GM19455 (cell line): ENCODE measurements around the gene CHST11.

Source experiments
- ATAC-seq: cut with Tn5 transposase; IDR thresholded peaks from one replicate; pipeline ENCODE4 v1.9.1; 2021; ENCODE audit not compliant: unreplicated experiment

The CHST11 gene

DNA sequence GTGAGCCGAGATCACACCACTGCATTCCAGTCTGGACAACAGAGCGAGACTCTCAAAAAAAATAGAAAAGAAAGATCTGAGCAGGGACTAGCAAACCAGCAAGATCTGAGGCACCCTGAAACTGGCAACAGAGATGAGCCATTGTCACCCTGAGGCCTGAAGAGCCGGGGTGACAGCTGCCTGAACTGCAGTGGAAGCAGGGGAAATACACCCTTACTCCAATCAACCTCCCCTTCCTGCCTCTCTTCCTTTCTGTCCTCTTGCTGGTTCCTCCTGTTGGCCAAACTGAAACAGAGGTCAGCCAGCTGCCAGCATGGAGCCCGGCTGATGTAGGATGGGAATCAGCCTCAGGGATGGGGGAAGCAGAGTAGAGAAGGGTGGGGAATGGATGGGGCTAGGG lies 192.0 kb downstream of the CHST11 start:
- no peak for ATAC-seq

DNA sequence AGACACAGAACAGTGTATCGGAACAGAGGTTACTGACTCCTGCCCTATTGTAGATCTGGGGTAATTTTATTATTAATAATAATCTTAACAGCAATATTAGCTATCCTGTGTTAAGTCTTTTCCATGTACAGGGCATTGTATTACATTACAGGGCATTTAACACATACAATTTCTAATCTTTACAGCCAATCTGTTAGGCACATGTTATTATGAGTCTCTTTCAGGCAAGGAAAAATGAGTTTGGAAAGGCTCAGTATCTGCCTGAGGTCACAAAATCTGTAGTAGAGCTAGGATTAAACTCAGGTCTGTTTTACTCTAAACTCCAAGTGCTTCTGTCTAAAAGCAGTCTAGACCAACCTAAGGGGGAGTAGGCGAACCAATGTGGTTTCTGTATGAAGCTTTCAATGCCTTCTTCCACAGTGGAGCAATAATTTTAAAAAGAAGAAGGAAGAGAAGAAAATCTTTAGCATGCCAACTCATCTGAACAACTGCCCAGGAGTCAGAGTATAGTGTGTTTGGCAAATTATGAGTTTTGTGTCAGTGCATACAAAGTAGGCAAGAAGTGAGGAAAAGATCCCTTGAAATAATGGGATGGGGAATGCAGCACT lies 192.6 kb downstream of the CHST11 start:
- ATAC-seq, result no peak

DNA sequence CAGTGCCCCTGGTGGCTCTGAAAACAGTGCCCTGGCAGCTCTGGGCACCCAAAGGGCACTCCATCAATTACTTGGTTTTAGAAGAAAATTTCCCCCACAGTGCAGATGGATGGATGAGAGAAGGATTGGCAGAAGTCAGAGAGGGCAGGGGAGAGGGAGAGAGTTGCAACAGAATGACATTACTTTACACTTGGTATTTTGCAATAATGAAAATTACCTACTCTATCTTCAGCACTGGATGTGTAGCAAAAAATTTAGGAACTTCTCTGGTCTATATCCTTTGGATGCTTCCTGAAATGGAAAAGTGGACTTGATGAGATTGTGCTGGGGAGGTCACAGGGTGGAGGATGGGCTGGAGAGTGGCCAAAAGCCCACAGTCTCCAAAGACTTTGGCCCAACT lies 193.2 kb downstream of the CHST11 start:
- ATAC-seq, result no peak

DNA sequence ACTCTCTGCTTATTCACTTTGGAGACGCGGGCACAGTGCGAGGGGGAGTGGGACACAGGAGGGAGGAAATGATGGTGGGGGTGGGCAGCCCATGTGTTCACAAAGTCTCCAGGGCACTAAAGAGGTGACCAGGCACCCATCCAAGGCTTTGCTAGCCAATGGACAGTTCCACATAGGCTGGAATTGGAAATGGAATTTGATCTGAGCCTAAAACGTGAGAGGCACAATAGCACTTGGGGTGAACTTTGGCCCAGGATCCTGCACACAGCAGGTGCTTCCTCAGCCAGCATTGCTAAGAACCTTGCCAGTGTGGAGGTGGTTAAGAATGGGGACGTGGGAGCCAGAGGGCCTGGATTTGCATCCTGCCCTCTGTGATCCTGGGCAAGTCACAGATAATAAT lies 193.8 kb downstream of the CHST11 start:
- no peak for ATAC-seq

DNA sequence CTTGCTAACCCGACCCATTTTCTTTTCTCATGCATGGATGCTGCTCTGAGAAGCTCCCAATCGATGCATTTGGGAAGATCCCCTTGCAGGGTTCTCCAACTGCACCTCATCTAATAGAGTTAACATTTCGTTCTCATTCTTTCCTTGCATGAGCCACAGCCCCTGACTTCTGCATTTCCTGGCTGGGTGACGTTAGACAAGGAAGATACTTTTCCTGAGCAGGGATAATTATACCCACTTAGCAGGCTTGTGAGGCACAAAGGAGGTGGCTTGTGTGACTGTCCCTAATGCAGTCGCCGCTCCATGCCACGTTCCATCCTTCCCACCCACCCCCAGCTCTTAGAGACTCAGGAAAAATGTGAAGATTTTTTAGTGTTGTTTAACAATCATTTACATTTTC lies 195.1 kb downstream of the CHST11 start:
- no peak for ATAC-seq

DNA sequence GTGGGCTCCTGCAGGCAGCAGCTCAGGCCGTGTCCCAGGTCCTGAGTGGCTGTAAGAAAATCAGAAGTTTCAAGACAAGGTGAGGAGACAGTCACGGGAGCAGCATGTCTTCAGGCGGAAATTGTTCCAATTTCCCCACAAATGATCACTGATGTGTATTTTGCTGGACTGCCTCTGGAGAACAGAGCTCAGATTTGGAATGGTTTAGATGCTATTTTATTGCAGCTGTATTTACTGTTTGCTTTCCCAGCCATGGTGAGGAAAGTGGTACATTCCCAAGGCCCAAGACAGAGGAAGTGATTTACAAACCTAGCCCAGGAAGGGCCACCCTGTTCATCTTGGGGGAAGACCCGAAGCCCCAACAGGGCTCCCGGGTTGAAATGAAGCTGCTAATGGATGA lies 195.6 kb downstream of the CHST11 start:
- ATAC-seq, result no peak

DNA sequence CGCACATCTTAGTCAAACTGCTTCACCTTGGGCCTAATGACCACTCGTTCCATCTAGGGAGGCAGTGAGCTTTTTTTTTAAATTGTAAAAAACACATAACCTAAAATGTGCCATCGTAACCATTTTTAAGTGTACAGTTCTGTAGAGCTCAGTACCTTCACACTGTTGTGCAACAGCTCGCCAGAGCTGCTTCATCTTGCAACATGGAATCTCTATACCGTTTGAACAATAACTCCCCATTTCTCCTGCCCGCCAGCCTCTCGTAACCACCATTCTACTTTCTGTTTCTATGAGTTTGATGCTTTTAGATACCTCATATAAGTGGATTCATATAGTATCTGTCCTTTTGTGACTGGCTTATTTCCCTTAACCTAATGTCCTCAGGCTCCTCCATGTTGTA lies 196.2 kb downstream of the CHST11 start:
- ATAC-seq, result no peak

DNA sequence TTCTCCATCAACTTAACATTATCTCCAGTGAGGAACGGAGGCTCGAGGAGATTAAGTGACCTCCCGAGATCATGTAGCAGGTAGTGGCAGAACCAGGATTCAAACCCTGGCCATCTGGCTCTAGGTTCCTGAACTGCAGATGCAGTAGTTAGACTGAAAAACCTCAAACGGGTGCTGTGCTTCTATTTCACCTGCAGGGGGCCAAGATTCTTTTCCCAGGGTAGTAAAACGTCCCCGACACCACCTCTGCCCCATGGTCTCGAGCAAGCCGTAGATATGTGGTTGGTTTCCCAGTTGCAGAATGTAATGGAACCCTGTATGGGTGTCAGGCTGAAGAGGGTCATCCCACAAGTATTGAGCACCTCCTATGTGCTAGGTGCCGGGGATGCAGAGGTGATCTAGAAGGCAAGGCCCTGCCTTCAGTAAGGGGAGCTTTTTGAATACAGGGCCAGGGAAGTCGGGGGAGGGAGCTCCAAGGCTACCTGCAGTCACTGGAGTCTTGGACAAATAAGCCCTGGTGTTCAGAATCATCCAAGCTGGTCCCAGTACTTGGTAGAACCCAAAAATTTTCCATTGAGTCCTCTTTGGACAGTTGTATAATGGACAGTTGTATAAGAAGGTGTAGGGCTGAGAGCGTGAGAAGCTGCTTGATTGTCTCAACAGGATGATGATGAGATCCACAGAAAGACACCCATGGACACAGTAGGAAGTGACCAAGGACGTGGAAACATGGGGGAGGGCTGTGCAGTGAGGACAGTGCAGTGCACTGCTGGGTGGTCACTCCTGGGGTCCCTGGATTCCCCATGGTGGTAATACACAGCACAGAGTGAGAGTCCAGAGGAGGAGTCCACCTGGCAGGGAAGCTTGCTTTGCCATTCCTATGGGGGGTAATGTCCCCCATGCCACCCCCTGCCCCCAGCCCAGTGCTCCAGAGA lies 197.2 kb downstream of the CHST11 start:
- ATAC-seq, result no peak

DNA sequence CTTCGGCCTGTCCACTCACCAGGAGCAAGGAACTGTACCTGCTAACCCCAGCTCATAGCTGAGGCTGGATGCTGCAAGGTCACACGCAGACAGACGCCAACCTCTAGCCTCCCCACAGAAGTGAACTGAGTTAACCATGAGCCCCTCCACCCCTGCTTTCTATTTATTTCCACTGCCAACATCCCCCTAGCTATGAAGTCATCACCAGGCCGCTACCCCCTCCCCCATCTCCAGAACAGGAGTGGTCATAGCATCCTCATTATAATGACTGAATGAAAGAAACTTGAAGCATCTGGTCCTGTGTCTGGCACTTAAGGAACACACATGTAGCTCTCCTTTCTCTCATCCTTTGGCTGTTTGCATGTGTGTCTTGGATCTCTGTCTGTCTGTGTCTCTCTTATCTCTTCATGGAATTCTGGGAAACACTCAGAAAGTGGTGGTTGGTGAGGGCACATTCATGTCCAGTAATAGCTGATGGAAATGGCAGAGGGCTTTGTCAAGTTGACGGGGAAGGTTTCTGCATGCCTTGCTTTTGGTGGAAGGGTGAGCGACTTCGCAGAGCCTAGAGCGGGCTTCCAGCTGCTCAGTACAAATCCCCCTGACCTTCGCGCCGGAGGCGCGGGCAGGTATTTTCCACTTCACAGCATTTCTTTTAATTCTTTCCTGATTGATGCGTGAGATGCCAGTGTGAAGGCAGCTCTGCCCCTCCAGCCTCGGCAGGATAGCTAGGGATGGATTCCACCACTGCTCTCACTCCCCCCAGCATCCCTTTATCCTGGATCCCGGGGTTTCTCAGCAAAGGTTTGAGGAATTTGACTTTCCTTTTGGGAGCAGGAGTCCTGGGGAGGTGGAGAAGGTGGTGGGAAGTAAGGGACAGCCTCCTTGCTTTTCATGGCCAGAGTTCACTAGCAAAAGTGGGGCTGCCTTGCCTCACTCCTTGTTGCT lies 198.2 kb downstream of the CHST11 start:
- ATAC-seq, result no peak

DNA sequence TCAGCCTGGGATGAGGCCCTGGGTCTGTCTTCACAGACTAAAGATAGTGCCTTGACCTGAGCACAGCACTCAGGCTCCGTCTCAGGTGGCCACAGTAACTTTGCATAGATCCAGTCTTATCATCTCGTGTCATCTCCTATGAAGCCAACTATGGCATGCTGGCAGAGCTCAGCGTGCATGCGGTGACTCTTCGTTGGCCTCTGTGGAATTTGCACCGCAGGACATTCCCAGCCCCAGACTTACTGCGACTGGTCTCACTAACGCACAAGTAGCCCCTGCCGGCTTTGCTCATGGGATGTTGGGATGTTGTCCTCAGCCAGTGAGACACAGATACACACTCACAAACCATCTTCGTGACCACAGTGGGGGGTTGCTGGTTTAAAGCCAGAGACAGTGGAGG lies 199.6 kb downstream of the CHST11 start:
- no peak for ATAC-seq

DNA sequence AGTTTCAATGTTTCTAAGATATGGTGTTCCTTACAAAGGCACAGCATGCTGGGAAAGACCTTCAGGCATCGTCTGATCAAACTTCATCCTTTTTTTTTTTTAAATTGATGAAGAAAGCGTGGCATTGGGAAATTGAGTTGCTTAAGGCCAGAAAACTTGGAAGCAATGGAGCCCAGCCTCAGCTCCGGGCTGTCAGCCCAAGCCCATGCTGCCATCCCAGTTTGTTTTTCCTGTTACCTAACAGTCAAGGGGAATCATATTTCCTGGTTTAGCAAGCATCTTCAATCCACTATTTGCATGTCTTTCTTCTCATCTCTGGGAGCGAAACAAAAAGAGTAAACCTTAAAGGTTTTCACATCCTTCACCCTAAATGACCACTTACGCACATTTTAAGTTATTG lies 200.2 kb downstream of the CHST11 start:
- ATAC-seq, result no peak

DNA sequence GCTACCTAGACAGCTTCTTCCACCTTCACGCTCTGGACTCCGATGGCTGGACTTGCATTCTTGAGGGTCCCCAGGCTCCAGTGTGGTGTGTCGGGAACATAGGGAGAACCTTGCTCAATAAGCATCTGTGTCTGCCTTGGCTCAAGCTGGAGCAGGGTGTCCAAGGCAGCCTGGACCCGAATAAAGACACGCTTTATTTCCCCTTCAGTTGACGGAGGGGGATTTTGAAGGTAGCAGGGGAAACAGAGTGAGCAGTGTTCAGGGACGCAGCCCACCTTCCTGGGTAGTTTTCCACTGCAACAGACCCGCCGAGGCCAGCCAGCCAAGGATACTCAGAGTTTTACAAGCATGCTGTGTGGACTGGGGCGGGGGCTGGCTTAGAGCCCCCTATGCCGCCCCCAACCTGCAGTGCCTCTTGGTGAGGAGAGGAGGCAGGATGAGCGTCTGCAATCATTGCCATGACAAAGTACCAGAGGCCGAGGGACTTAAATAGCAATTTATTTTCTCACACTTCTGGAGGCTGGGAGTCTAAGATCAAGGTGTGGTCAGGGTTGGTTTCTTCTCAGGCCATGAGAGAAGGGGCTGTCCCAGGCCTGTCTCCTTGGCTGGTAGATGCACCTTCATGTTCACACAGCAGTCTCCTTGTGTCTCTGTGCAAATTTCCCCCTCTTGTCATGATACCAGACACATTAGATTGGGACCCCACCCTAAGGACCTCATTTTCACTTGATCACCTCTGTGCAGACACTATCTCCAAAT lies 201.2 kb downstream of the CHST11 start:
- no peak for ATAC-seq

DNA sequence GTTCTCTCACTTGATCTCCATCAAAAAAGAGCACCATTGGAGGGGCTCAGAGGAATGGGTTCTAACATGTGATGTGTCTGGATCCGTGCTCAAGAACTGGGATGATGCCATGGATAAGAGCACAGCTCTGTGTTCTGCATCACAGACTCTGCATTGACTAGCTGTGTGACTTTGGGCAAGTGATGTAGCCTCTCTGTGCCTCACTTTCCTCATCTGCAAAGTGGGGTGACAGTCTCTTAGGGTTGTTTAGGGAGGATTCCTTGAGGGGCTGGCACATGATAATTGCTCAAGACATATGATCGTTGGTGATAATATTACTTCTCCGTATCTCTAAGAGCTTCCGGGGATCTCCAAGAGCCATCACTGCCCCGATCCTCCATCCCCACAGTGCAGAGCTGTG lies 202.3 kb downstream of the CHST11 start:
- no peak for ATAC-seq

DNA sequence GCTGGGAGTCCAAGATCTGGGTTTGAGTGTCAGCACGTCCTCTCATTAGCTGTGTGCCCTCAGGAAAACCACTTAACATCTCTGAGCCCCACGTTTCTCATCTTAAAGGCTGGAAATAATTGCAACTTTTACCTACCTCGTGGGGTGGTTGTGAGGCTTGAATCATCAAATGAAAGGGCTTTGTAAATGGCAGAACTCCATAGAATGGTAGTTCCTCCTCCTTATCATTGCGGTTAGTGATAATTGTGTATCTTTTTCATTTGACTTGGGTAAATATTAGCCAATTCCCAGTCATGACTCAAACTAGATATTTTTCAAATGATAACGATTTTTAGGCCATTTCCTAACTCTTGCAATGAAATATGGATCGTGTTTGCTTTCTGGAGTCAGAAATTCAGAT lies 205.5 kb downstream of the CHST11 start:
- no peak for ATAC-seq

DNA sequence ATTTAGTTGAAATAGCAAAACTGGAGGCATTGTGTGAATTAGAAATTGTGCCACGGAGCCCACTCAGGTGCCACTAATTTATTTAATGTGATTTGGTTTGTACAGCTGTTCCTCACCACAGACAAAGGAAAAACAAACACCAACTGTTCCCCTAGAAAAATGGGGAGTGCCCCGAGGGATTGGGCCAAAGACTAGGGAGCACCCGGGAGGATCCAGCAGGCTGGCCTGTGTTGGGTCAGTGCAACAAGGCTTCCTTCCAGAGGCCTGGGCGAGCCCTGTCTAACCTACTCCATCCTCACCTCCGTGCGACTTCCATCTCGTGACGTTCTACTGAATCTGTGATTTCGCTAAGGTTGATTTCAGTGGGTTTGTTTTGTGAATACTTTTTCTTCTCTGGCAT lies 206.2 kb downstream of the CHST11 start:
- ATAC-seq, result no peak

DNA sequence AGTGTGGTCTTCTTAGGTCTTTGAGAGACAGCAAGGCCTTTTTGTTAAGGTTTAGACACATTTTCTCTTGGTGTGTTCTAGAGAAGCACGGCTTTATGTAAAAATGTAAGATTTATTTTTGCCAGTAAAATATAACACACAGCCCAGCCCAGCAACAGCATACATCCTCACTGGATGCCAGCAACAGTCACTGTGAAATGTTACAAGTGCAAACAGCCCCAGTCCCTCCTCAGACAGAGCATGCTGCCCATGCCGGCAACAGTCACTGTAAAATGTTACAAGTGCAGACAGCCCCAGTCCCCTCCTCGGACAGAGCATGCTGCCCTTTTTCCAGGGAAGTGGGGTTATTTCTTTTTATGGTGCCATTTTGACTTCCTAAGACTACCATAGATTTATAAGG lies 207.6 kb downstream of the CHST11 start:
- ATAC-seq, result no peak

DNA sequence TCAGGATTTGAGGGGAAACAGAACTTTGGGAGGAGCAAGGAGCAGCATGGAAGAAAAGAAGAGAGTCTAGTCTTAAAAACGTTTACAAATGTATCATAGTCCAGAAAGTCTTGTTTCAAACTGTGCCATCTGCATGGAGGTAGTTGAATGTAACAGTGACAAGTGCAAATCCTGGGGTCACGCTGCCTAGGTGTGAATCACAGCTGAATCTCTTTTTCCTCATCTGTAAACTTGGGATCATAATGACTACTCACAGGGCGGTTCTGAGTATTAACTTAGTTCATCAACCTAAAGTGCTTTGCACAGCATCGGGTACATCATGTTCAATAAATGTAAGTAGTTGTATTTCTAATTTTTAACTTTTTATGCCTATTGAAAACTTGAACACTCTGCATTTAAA lies 208.5 kb downstream of the CHST11 start:
- ATAC-seq, result no peak

DNA sequence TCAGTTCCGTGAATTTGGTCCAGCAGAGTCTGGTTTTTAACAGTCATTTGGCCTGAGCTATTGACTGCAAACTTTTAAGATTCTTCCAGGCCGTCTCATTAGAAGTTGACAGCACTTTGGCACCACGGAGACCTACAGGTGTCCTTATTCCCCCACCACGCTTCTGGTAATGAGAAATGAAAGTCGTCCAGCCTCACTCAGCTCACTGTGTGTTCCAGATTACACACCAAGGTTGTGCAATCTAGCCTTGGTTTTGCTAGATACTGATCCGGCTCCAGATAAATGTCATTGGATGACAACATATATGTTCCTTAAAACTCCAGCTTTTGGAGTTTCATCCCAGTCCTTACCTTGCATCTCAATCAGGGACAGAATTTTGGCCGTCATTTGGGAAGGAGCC lies 210.4 kb downstream of the CHST11 start:
- ATAC-seq, result no peak

DNA sequence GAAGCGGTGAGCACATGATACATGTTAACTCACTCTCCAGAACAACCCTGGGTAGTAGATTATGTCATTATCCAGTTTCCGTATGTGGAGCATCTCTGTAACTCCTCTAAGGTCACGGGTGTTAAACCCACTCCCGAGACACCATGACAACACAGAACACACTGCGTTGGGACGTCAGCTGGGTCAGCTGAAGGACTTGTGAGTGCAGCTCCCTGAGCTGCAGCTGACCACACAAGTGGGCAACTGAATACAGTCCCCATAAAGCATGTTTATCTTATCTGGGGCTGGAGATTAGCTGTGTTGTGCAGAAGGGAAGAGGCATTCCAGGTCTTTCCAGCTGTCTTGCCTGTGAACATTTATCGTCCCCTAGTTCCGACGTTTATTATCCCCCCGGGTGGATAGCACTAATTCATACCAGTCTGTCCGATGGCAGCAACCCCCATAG lies 211.5 kb downstream of the CHST11 start:
- no peak for ATAC-seq

DNA sequence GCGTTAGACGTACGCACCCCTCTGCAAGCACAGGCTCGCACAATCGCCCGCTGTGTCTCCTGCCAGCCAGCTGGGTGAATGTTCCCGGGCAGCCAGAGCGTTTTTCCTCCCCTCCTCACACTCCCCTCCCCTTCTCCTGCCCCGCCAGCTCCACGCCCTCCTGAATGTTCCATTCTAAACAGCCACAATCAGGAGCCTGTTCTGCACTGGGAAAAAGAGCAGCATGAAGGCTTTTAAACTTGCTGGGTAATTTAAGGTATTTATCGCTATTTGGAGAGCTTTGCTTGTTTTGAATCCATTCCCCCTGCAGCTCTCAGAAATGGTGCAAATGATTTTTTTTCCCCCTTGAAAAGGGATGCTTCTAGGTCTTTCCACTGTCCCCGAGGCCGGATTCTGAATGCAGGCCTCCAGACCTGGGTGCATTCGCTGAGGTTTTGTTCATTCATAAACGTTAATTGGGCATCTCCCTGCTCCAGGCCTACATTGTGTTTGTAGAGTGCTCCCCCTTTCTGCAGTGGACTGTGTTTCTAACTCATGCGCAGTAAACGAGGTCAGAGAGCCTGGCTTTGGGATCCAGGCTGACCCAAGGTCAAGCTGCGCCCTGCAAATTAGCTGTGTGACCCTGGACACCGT lies 212.5 kb downstream of the CHST11 start:
- ATAC-seq, result no peak
